Effector memory CD4-positive, alpha-beta T cell (primary cell): ENCODE measurements around the gene RPS27A.
A peak's percentile ranks its signal among the peaks of the same experiment; 100 is the strongest.
"Not testable (repeated sequence)": the region's sequence is repeated elsewhere in the genome, so short reads cannot be mapped to it uniquely, and the experiment has no call there.

ENCODE experiments used
- DNase-seq, 3 donors: peaks; one replicate each; pipeline ENCODE4 v3.0.0-alpha.2; 2020
- H3K27ac ChIP-seq: 2 replicates; pipeline ENCODE4 v1.7.0; 2013; ENCODE audit warnings: mild to moderate bottlenecking, low read length, moderate library complexity; ENCODE audit not compliant: insufficient read depth, poor library complexity, severe bottlenecking
- H3K27me3 ChIP-seq: replicated peaks from 2 replicates; pipeline ENCODE4 v1.7.0; 2013; ENCODE audit warnings: mild to moderate bottlenecking, low read length; ENCODE audit not compliant: insufficient read depth, control insufficient read depth, poor library complexity, severe bottlenecking
- H3K36me3 ChIP-seq: 2 replicates; pipeline ENCODE4 v1.7.0; 2013; ENCODE audit warnings: mild to moderate bottlenecking, low read length, moderate library complexity; ENCODE audit not compliant: control insufficient read depth, insufficient read depth
- H3K4me1 ChIP-seq: 2 replicates; pipeline ENCODE4 v1.7.0; 2013; ENCODE audit warnings: low read length, mild to moderate bottlenecking; ENCODE audit not compliant: control insufficient read depth, insufficient read depth, poor library complexity, severe bottlenecking
- H3K4me3 ChIP-seq: 2 replicates; pipeline ENCODE4 v1.7.0; 2013; ENCODE audit warnings: low read length, low read depth, mild to moderate bottlenecking; ENCODE audit not compliant: insufficient read depth, poor library complexity, severe bottlenecking
- H3K9me3 ChIP-seq: 2 replicates; pipeline ENCODE4 v1.7.0; 2013; ENCODE audit warnings: mild to moderate bottlenecking, low read length, moderate library complexity; ENCODE audit not compliant: control insufficient read depth

The RPS27A gene

GRCh38 chr2:55269645-55269990 lies 37.1 kb downstream of the RPS27A start:
- Histone ChIP-seq H3K27ac (peak overlapping the region; percentile 74), H3K9me3 (no peaks in the 10 kb centered on the region)
- no peak for DNase-seq

DNA sequence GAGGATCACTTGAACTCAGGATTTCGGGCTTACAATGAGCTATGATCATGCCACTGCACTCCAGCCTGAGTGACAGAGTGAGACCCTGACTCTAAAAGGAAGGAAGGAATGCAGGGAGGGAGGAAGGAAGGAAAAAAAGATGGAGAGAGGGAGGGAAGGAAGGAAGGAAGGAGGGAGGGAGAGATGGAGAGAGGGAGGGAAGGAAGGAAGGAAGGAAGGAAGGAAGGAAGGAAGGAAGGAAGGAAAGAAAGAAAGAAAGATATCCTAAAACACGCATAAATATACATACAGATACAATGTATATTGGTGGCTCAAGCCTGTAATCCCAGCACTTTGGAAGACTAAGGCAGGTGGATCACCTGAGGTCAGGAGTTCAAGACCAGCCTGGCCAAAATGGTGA lies 41.9 kb downstream of the RPS27A start:
- H3K27me3 ChIP-seq, H3K4me1 ChIP-seq, H3K36me3 ChIP-seq, DNase-seq, H3K27ac ChIP-seq, H3K9me3 ChIP-seq, H3K4me3 ChIP-seq: not testable (repeated sequence)

More at GRCh38 chr2:55269645-55269990, 37.1 kb downstream of the RPS27A start:
- H3K4me3 ChIP-seq: peak overlapping the region; percentile 64
- H3K36me3 ChIP-seq: no peaks in the 10 kb centered on the region
- no peaks in the 10 kb centered on the region for H3K27me3 ChIP-seq
- H3K4me1 ChIP-seq: peaks cover 9% of the 10 kb centered on the region

DNA sequence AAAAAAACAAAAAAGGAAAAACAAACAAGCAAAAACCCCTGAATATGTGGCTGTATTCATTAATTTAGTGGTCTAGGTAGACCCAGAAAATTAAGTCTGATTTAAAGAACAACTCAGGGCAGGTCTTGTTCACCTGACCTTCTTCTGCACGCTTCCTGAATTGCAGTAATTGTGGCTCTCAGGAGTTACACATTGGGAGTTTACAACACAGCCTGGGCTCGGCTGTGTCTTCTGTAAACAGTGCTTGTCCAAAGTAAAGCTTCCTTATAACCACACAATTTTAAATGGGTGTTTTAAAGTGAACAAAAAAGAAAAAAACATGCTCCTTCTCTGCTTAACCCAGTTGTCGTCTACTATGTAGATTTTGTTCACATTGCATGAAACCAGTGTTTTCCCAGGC lies 44.8 kb downstream of the RPS27A start:
- no peak overlapping the region for H3K27ac ChIP-seq
- H3K4me3 ChIP-seq: no peak overlapping the region
- no peaks in the 10 kb centered on the region for H3K36me3 ChIP-seq
- H3K27me3 ChIP-seq: no peaks in the 10 kb centered on the region
- H3K9me3 ChIP-seq: no peaks in the 10 kb centered on the region
- DNase-seq: no peak
- H3K4me1 ChIP-seq: peaks cover 5% of the 10 kb centered on the region

DNA sequence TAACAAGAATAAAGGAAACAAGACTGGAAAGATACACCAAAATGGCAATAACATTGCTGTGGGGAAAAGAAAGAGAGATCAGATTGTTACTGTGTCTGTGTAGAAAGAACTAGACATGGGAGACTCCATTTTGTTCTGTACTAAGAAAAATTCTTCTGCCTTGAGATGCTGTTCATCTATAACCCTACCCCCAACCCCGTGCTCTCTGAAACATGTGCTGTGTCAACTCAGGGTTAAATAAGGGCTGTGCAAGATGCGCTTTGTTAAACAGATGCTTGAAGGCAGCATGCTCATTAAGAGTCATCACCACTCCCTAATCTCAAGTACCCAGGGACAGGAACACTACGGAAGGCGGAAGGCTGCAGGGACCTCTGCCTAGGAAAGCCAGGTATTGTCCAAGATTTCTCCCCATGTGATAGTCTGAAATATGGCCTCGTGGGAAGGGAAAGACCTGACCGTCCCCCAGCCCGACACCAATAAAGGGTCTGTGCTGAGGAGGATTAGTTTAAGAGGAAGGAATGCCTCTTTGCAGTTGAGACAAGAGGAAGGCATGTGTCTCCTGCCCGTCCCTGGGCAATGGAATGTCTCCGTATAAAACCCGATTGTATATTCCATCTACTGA lies 46.8 kb downstream of the RPS27A start:
- H3K4me3 ChIP-seq, H3K27me3 ChIP-seq, H3K27ac ChIP-seq, H3K36me3 ChIP-seq, H3K9me3 ChIP-seq, H3K4me1 ChIP-seq, DNase-seq: not testable (repeated sequence)

DNA sequence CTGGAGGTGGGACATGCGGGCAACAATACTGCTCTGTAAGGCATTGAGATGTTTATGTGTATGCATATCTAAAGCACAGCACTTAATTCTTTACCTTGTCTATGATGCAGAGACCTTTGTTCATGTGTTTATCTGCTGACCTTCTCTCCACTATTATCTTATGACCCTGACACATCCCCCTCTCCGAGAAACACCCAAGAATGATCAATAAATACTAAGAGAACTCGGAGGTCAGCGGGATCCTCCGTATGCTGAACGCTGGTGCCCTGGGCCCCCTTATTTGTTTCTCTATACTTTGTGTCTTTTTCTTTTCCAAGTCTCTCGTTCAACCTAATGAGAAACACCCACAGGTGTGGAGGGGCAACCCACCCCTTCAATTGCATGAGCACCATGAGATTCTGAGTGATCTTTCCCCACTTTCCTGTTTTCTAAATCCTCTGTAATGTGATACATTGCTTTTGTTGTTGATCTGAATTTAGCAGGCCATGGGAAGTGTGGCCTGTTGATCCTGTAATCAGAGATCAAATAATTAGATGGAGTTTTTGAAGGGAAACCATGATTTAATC lies 47.5 kb downstream of the RPS27A start:
- not testable (repeated sequence) for H3K9me3 ChIP-seq, H3K36me3 ChIP-seq, DNase-seq, H3K4me1 ChIP-seq, H3K27ac ChIP-seq, H3K4me3 ChIP-seq, H3K27me3 ChIP-seq

DNA sequence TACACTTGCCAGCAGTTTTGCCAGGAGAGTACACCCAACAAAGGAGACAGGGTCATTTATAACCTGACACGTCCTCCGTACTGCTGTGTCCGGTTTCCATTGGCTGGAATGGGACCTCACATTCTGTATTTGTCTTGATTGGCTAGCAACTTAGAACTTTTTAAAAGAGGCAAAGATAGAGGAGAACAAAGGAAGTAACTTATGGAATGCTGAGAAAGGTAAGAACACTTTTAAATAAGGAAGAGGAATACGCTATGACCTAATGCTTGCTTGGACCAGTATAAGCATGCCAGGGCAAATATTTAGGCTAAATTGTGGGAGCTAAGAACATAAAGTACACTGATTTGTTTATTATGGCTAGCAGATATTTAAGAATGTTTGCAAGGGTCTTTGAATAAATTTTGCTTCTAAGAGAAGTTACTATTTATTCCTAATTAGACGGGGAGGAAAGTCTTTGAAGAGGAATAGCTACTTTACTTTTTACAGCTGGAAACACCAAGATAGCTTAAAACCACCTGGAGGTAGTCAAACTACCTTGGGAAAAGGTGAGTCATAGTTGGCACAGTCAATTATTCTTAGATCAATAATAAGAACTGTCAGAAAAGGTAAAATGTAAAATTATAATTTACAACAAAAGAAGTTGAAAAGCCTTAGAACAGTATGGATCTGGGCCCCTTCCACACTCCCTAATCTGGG lies 48.5 kb downstream of the RPS27A start:
- not testable (repeated sequence) for H3K4me1 ChIP-seq, H3K4me3 ChIP-seq, H3K27me3 ChIP-seq, H3K9me3 ChIP-seq, DNase-seq, H3K36me3 ChIP-seq
- peak overlapping the region; percentile 84 for H3K27ac ChIP-seq

DNA sequence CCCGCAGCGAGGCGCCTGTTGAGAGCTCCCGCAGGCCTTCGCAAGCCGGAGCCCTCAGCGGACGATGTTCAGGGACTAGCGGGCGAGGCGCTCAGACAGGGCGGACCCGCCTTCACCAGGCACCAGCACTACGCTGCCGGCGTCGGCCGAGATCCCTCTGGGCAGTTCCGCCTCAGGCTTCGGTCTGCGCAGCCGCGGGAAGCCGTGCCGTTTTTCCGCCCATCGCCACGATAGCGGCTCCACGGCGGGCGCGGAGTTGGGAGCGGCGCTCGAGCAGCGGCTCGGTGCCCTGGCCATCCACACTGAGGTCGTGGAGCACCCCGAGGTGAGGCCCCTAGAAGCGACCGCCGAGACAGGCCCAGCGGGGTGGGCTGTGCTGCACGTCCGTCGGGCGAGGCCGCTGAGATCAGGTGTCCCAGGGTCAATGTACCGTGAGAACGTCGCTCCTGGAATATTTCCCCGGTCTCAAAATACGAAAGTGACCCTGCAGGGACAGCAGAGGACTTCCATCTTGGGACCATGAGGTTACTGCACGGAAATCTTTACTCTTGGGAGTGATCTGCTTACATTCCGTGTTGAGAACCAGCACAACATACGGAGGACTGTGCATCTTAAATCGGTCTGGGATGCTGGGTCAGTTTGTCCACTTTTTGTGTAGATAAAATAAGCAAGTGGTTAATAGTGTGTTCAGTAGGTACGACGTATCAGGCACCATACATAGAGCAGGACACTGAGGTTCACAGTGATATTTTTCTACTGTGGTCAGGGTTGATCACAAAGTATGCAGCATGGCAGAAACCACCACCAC lies 49.8 kb downstream of the RPS27A start:
- H3K27ac ChIP-seq: peak overlapping the region; percentile 84
- H3K4me1 ChIP-seq: peaks cover 5% of the 10 kb centered on the region
- no peaks in the 10 kb centered on the region for H3K36me3 ChIP-seq
- H3K9me3 ChIP-seq: no peaks in the 10 kb centered on the region
- H3K27me3 ChIP-seq: no peaks in the 10 kb centered on the region
- DNase-seq: peak; percentile 73 to 79 (median 78)
- H3K4me3 ChIP-seq: peak overlapping the region; percentile 89

GRCh38 chr2:55283083-55283482 lies 50.6 kb downstream of the RPS27A start:
- Histone ChIP-seq H3K4me1 (peaks cover 5% of the 10 kb centered on the region), H3K4me3 (no peak overlapping the region), H3K36me3 (no peaks in the 10 kb centered on the region), H3K27ac (no peak overlapping the region), H3K9me3 (no peaks in the 10 kb centered on the region), H3K27me3 (no peaks in the 10 kb centered on the region)
- DNase-seq: no peak
